ENCODE data around the gene INTS6. TPM values are rescaled to one million over a fixed set of nuclear protein-coding genes. Genes with fewer than 3 reads are reported as not detected.

INTS6 gene
- total RNA-seq, 2 experiments from 2014 or later = 45.6 to 58.7 TPM

DNA sequence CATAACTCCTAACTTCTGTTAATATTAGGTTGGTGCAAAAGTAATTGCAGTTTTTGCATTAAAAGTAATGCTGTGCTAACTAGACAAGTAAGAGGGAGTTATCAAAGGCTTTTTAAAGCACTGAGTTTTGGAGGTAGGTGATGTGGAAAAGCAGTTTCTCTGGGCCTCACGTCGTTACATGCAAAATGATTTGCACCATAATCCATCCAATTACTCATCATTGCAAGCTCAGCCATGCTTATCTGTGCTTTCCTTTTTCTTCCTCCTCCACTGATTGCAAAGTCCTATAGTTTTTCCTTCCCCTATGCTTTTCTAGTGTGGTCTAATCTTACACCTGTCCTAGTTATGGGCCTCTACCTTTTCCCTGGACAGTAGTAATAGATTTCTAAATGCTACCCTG, 35.4 kb upstream of the INTS6 start:
- Histone ChIP-seq H3K79me2 (ENCODE audit: insufficient read depth, low read depth, low read length) (no peaks in the 10 kb centered on the region), H3K27ac (ENCODE audit: low read depth, low read length, poor library complexity, severe bottlenecking) (no peak overlapping the region), H3K9me2 (ENCODE audit: insufficient read depth, low read length) (no peaks in the 10 kb centered on the region), H3K9me3 (ENCODE audit: low read length) (no peaks in the 10 kb centered on the region), H3K4me2 (ENCODE audit: low read length) (no peak overlapping the region), H3K4me3 (ENCODE audit: low read depth, low read length, poor library complexity, severe bottlenecking) (no peak overlapping the region), H2AFZ (ENCODE audit: low read length) (no peak overlapping the region), H3K36me3 (ENCODE audit: insufficient read depth, low read length) (no peaks in the 10 kb centered on the region), H3K4me1 (ENCODE audit: insufficient read depth, low read length, poor library complexity, severe bottlenecking) (no peaks in the 10 kb centered on the region), H4K20me1 (ENCODE audit: insufficient read depth, low read length) (no peaks in the 10 kb centered on the region)
- DNase-seq (ENCODE audit: low spot score) = no peak
- TF ChIP-seq EZH2phosphoT487 (IDR thresholded peaks at IDR 0.05; ENCODE audit: borderline replicate concordance, low read depth, low read length) = no peak
- TF ChIP-seq, protein P1, sequence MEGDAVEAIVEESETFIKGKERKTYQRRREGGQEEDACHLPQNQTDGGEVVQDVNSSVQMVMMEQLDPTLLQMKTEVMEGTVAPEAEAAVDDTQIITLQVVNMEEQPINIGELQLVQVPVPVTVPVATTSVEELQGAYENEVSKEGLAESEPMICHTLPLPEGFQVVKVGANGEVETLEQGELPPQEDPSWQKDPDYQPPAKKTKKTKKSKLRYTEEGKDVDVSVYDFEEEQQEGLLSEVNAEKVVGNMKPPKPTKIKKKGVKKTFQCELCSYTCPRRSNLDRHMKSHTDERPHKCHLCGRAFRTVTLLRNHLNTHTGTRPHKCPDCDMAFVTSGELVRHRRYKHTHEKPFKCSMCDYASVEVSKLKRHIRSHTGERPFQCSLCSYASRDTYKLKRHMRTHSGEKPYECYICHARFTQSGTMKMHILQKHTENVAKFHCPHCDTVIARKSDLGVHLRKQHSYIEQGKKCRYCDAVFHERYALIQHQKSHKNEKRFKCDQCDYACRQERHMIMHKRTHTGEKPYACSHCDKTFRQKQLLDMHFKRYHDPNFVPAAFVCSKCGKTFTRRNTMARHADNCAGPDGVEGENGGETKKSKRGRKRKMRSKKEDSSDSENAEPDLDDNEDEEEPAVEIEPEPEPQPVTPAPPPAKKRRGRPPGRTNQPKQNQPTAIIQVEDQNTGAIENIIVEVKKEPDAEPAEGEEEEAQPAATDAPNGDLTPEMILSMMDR (conservative IDR thresholded peaks at IDR 0.05; ENCODE audit: low read length) = no peak
- ChIA-PET POLR2A (interaction anchor here (1.0 to 1.4 kb wide), 3 partner anchors 10 to 17 kb away, joined by 3 to 4 read pairs (median 3); no protein-coding TSS in a partner anchor), CTCF (ENCODE audit: unreplicated experiment) (no interaction called here)
- intact Hi-C loops (cut with micrococcal nuclease; ENCODE audit: unreplicated experiment) = no loop called here
- BruUV-seq (replicated peaks) = no TSS peak

DNA sequence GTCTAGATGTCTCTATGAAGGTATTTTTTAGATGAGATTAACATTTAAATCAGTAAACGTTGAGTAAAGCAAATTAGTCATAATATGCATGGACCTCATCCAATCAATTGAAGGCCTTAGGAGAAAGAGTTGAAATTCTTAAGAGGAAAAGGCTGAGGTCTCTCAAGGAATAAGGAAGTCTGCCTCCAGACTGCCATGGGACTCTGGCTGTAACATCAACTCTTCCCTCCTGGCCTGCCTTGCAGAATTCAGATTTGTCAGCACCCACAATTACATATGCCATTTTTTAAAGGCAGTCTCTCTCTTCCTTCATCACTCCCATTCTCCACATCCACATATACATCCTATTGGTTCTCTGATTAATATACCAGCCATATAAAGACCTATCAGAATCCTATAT, 28.8 kb upstream of the INTS6 start:
- H3K27ac ChIP-seq (ENCODE audit: low read depth, low read length, poor library complexity, severe bottlenecking) = no peak overlapping the region
- POLR2A ChIA-PET = no interaction called here
- no peak for DNase-seq (ENCODE audit: low spot score)
- no peaks in the 10 kb centered on the region for H3K36me3 ChIP-seq (ENCODE audit: insufficient read depth, low read length)
- H4K20me1 ChIP-seq (ENCODE audit: insufficient read depth, low read length) = no peaks in the 10 kb centered on the region
- no peaks in the 10 kb centered on the region for H3K9me2 ChIP-seq (ENCODE audit: insufficient read depth, low read length)
- H3K9me3 ChIP-seq (ENCODE audit: low read length) = no peaks in the 10 kb centered on the region
- no peak overlapping the region for H3K4me2 ChIP-seq (ENCODE audit: low read length)
- H3K4me1 ChIP-seq (ENCODE audit: insufficient read depth, low read length, poor library complexity, severe bottlenecking) = no peaks in the 10 kb centered on the region
- BruUV-seq (replicated peaks) = no TSS peak
- H3K4me3 ChIP-seq (ENCODE audit: low read depth, low read length, poor library complexity, severe bottlenecking) = no peak overlapping the region
- no peaks in the 10 kb centered on the region for H3K79me2 ChIP-seq (ENCODE audit: insufficient read depth, low read depth, low read length)
- CTCF ChIA-PET (ENCODE audit: unreplicated experiment) = no interaction called here
- no peak overlapping the region for H2AFZ ChIP-seq (ENCODE audit: low read length)
- intact Hi-C loops (cut with micrococcal nuclease; ENCODE audit: unreplicated experiment) = no loop called here
- no peak for TF ChIP-seq EZH2phosphoT487 (IDR thresholded peaks at IDR 0.05; ENCODE audit: borderline replicate concordance, low read depth, low read length)
- TF ChIP-seq, protein P1 (conservative IDR thresholded peaks at IDR 0.05; ENCODE audit: low read length) = no peak

DNA sequence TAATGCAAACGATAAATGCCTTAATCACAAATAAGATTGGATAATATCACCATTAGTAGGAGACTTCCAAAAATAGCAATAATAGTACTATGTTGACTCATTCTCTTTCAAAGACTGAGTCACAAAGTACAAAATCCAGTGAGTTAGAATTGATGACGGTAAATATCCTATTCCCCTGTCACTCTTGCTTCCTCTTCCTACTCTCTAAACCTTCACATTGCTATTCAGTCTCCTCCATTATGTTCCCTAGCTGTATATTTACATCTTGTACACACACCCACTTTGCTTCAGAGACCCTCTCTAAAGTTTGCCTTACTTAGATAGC, 26.3 kb upstream of the INTS6 start:
- CTCF ChIA-PET (ENCODE audit: unreplicated experiment) = no interaction called here

More for the DNA sequence above, 26.3 kb upstream of the INTS6 start:
- Histone ChIP-seq H3K4me3 (ENCODE audit: low read depth, low read length, poor library complexity, severe bottlenecking) (no peak overlapping the region), H3K79me2 (ENCODE audit: insufficient read depth, low read depth, low read length) (no peaks in the 10 kb centered on the region), H2AFZ (ENCODE audit: low read length) (no peak overlapping the region), H3K36me3 (ENCODE audit: insufficient read depth, low read length) (no peaks in the 10 kb centered on the region), H3K9me3 (ENCODE audit: low read length) (no peaks in the 10 kb centered on the region), H4K20me1 (ENCODE audit: insufficient read depth, low read length) (no peaks in the 10 kb centered on the region), H3K4me2 (ENCODE audit: low read length) (no peak overlapping the region), H3K4me1 (ENCODE audit: insufficient read depth, low read length, poor library complexity, severe bottlenecking) (no peaks in the 10 kb centered on the region), H3K9me2 (ENCODE audit: insufficient read depth, low read length) (no peaks in the 10 kb centered on the region), H3K27ac (ENCODE audit: low read depth, low read length, poor library complexity, severe bottlenecking) (no peak overlapping the region)
- intact Hi-C loops (cut with micrococcal nuclease; ENCODE audit: unreplicated experiment) = no loop called here
- POLR2A ChIA-PET = interaction anchor here (0.7 kb wide), 1 partner anchor 1557 kb away, joined by 4 read pairs; no protein-coding TSS in a partner anchor
- BruUV-seq (replicated peaks) = no TSS peak
- no peak for DNase-seq (ENCODE audit: low spot score)
- TF ChIP-seq EZH2phosphoT487 (IDR thresholded peaks at IDR 0.05; ENCODE audit: borderline replicate concordance, low read depth, low read length) = no peak
- TF ChIP-seq, protein P1 (conservative IDR thresholded peaks at IDR 0.05; ENCODE audit: low read length) = no peak

Data from OCI-LY7 (cell line).